ENCODE measurements around the gene PFN4. TPM values are rescaled to one million over a fixed set of nuclear protein-coding genes. Genes with fewer than 3 reads are reported as not detected.

PFN4 gene
- total RNA-seq, 1 donor from 2014 or later = not detected

- no peak for TF ChIP-seq CTCF (IDR thresholded peaks at IDR 0.05; ENCODE audit: partially characterized antibody, unreplicated experiment)
- no peak overlapping the region for H3K27ac Mint-ChIP-seq (ENCODE audit: unreplicated experiment)
- H3K4me1 Mint-ChIP-seq (ENCODE audit: low read depth, unreplicated experiment) = peaks cover 4% of the 10 kb centered on the region
- no peak for DNase-seq
- H3K36me3 Mint-ChIP-seq (ENCODE audit: unreplicated experiment) = peaks cover 21% of the 10 kb centered on the region
- H3K27me3 Mint-ChIP-seq (ENCODE audit: unreplicated experiment) = no peaks in the 10 kb centered on the region
- H3K4me3 Mint-ChIP-seq (ENCODE audit: unreplicated experiment) = no peak overlapping the region
- H3K9me3 Mint-ChIP-seq (ENCODE audit: unreplicated experiment) = no peaks in the 10 kb centered on the region
Observed at GRCh38 chr2:24163186-24163585, 40.1 kb upstream of the PFN4 start.

GRCh38 chr2:24162494-24162893 lies 39.4 kb upstream of the PFN4 start:
- H3K4me3 Mint-ChIP-seq (ENCODE audit: unreplicated experiment) = no peak overlapping the region
- H3K9me3 Mint-ChIP-seq (ENCODE audit: unreplicated experiment) = no peaks in the 10 kb centered on the region
- peaks cover 22% of the 10 kb centered on the region for H3K36me3 Mint-ChIP-seq (ENCODE audit: unreplicated experiment)
- no peak overlapping the region for H3K27ac Mint-ChIP-seq (ENCODE audit: unreplicated experiment)
- peaks cover 4% of the 10 kb centered on the region for H3K4me1 Mint-ChIP-seq (ENCODE audit: low read depth, unreplicated experiment)
- DNase-seq = no peak
- TF ChIP-seq CTCF (IDR thresholded peaks at IDR 0.05; ENCODE audit: partially characterized antibody, unreplicated experiment) = no peak
- no peaks in the 10 kb centered on the region for H3K27me3 Mint-ChIP-seq (ENCODE audit: unreplicated experiment)

- Mint-ChIP-seq H3K27ac (ENCODE audit: unreplicated experiment) (no peak overlapping the region), H3K9me3 (ENCODE audit: unreplicated experiment) (no peaks in the 10 kb centered on the region), H3K4me3 (ENCODE audit: unreplicated experiment) (no peak overlapping the region), H3K27me3 (ENCODE audit: unreplicated experiment) (no peaks in the 10 kb centered on the region), H3K36me3 (ENCODE audit: unreplicated experiment) (peaks cover 22% of the 10 kb centered on the region), H3K4me1 (ENCODE audit: low read depth, unreplicated experiment) (peaks cover 4% of the 10 kb centered on the region)
- DNase-seq = no peak
- TF ChIP-seq CTCF (IDR thresholded peaks at IDR 0.05; ENCODE audit: partially characterized antibody, unreplicated experiment) = no peak
Observed at GRCh38 chr2:24160761-24161160, 37.6 kb upstream of the PFN4 start.

- H3K27ac Mint-ChIP-seq (ENCODE audit: unreplicated experiment) = no peak overlapping the region
- TF ChIP-seq CTCF (IDR thresholded peaks at IDR 0.05; ENCODE audit: partially characterized antibody, unreplicated experiment) = no peak
- no peak for DNase-seq
- H3K4me3 Mint-ChIP-seq (ENCODE audit: unreplicated experiment) = no peak overlapping the region
- no peaks in the 10 kb centered on the region for H3K4me1 Mint-ChIP-seq (ENCODE audit: low read depth, unreplicated experiment)
- peaks cover 22% of the 10 kb centered on the region for H3K36me3 Mint-ChIP-seq (ENCODE audit: unreplicated experiment)
- no peaks in the 10 kb centered on the region for H3K9me3 Mint-ChIP-seq (ENCODE audit: unreplicated experiment)
- no peaks in the 10 kb centered on the region for H3K27me3 Mint-ChIP-seq (ENCODE audit: unreplicated experiment)
Observed at GRCh38 chr2:24159708-24160107, 36.6 kb upstream of the PFN4 start.

GRCh38 chr2:24158131-24158530 lies 35.0 kb upstream of the PFN4 start:
- no peak for TF ChIP-seq CTCF (IDR thresholded peaks at IDR 0.05; ENCODE audit: partially characterized antibody, unreplicated experiment)
- no peak overlapping the region for H3K4me3 Mint-ChIP-seq (ENCODE audit: unreplicated experiment)
- H3K27ac Mint-ChIP-seq (ENCODE audit: unreplicated experiment) = no peak overlapping the region
- H3K36me3 Mint-ChIP-seq (ENCODE audit: unreplicated experiment) = peaks cover 22% of the 10 kb centered on the region
- H3K4me1 Mint-ChIP-seq (ENCODE audit: low read depth, unreplicated experiment) = no peaks in the 10 kb centered on the region
- H3K27me3 Mint-ChIP-seq (ENCODE audit: unreplicated experiment) = no peaks in the 10 kb centered on the region
- DNase-seq = no peak
- no peaks in the 10 kb centered on the region for H3K9me3 Mint-ChIP-seq (ENCODE audit: unreplicated experiment)

Measured in glutamatergic neuron (in vitro differentiated cells).